Measurements from ENCODE around the gene PDGFRB. TPM values are rescaled to one million over a fixed set of nuclear protein-coding genes. Genes with fewer than 3 reads are reported as not detected.

Gene PDGFRB
- total and polyA plus RNA-seq, 2 of the 8 experiments (the other 6 are each of a cell fraction or from before 2014, with no cell fraction given): 4.2 to 13.7 TPM

GRCh38 chr5:150178262-150178661, 22.6 kb upstream of the PDGFRB start:
- Histone ChIP-seq H3K23me2 (ENCODE audit: low read depth, low read length) (no peaks in the 10 kb centered on the region), H4K91ac (replicated peaks; ENCODE audit: insufficient read length, low read length) (no peak overlapping the region), H3K9me3 (ENCODE audit: insufficient read depth in 2 of 2, low read depth in 1 of 2, low read length in 1 of 2) (no peaks in the 10 kb centered on the region), H3K27ac (ENCODE audit: low read depth, low read length) (no peak overlapping the region), H3K9ac (replicated peaks in 1 of 4; ENCODE audit: extremely low read depth in 1 of 4, low read depth in 3 of 4, low read length in 3 of 4) (no peak overlapping the region), H3K27me3 (replicated peaks in 1 of 4; ENCODE audit: control insufficient read depth in 3 of 4, extremely low read depth in 1 of 4, insufficient read depth in 3 of 4, low read length in 3 of 4) (peaks cover 0 to 8% (median 4%) of the 10 kb centered on the region in 4 experiments; a peak in 4 of 7 replicates), H4K5ac (ENCODE audit: insufficient read length, low read depth, low read length) (no peak overlapping the region), H3K4me1 (replicated peaks in 1 of 4; ENCODE audit: control insufficient read depth in 3 of 4, insufficient read depth in 4 of 4, low read length in 3 of 4) (no peaks in the 10 kb centered on the region; a peak in 1 of 7 replicates), H3K36me3 (ENCODE audit: control insufficient read depth in 2 of 4, insufficient read depth in 4 of 4, low read length in 3 of 4) (no peaks in the 10 kb centered on the region), H2BK5ac (ENCODE audit: low read depth, low read length) (no peak overlapping the region), H3K56ac (replicated peaks; ENCODE audit: insufficient read length, low read depth, low read length) (no peak overlapping the region), H3K18ac (ENCODE audit: extremely low read depth, low read length) (no peak overlapping the region), H3K23ac (ENCODE audit: insufficient read length) (no peak overlapping the region), H2AK5ac (ENCODE audit: low read depth, low read length) (no peak overlapping the region), H4K8ac (ENCODE audit: extremely low read depth, insufficient read depth, low read length) (peak overlapping the region; percentile 1; the same call in 1 of the 2 replicates), H2BK12ac (ENCODE audit: low read depth, low read length) (no peak overlapping the region), H3K79me2 (ENCODE audit: control insufficient read depth in 1 of 2, insufficient read depth in 2 of 2, low read length in 2 of 2) (no peaks in the 10 kb centered on the region), H3K4me2 (ENCODE audit: insufficient read depth in 1 of 2, low read depth in 2 of 2, low read length in 2 of 2) (no peak overlapping the region), H2BK120ac (replicated peaks; ENCODE audit: low read depth, low read length) (no peak overlapping the region), H3K14ac (ENCODE audit: insufficient read length) (no peak overlapping the region), H3K79me1 (ENCODE audit: low read depth, low read length) (no peaks in the 10 kb centered on the region; the same call in 1 of the 2 replicates), H2BK15ac (ENCODE audit: low read length) (no peak overlapping the region), H2AFZ (ENCODE audit: low read length) (no peak overlapping the region), H2BK20ac (ENCODE audit: low read length) (no peak overlapping the region), H3K4me3 (ENCODE audit: extremely low read depth in 1 of 4, insufficient read depth in 2 of 4, low read depth in 3 of 4, low read length in 4 of 4) (no peak overlapping the region), H4K20me1 (replicated peaks in 1 of 2; ENCODE audit: control insufficient read depth in 1 of 2, insufficient read depth in 2 of 2, low read length in 2 of 2) (no peaks in the 10 kb centered on the region), H3K4ac (replicated peaks; ENCODE audit: insufficient read length, low read depth, low read length) (no peak overlapping the region)
- FAIRE-seq (no peak), DNase-seq (ENCODE audit: low read depth in 1 of 2, low spot score in 2 of 2) (no peak)
- CTCF ChIA-PET (ENCODE audit: partially characterized antibody): interaction anchor here (1.6 to 17.8 kb wide), 6 partner anchors 9 to 52 kb away, joined by 6 to 406 read pairs (median 158); partner anchors contain the start of genes CDX1 and SLC6A7
- 68% methylated on average over 2 of the region's 4 CpGs; no CpG with 5 or more reads in 1 of the 2 experiments for WGBS, 2 experiments (ENCODE audit: extremely low coverage in 1 of 2, insufficient coverage in 1 of 2, insufficient read length in 1 of 2, insufficient replicate concordance in 2 of 2, low coverage in 1 of 2, low lambda C conversion rate in 2 of 2, missing lambda C conversion rate in 1 of 2)
- POLR2A ChIA-PET (ENCODE audit: partially characterized antibody): interaction anchor here (1.3 kb wide), 1 partner anchor 29 kb away, joined by 4 read pairs; no protein-coding TSS in a partner anchor
- TF ChIP-seq EGR1 (IDR thresholded peaks at IDR 0.05; ENCODE audit: borderline replicate concordance, low read depth, low read length) (no peak), SP4 (IDR thresholded peaks at IDR 0.05; ENCODE audit: low read length) (no peak), CHD1 (IDR thresholded peaks at IDR 0.05; ENCODE audit: low read depth, low read length) (no peak), BACH1 (IDR thresholded peaks at IDR 0.05; ENCODE audit: low read length) (no peak), SP2 (IDR thresholded peaks at IDR 0.05; ENCODE audit: low read length) (no peak), KDM4A (IDR thresholded peaks at IDR 0.05; ENCODE audit: low read depth, low read length, severe bottlenecking) (no peak), TEAD4 (IDR thresholded peaks at IDR 0.05; ENCODE audit: low read depth, low read length) (no peak)

Measured in H1 (cell line).